HEK293 (cell line): ENCODE measurements around the gene MOK.

Experiments used
- CTCF ChIA-PET: fragments of 350-600 bp; formaldehyde crosslinking; extraction: SDS; loops from one replicate; lab custom pipeline; 2021; ENCODE audit warnings: antibody characterized with exemption; lab: Yijun Ruan, JAX
- POLR2A ChIA-PET: fragments of 300-600 bp; formaldehyde crosslinking; extraction: SDS; loops from one replicate; lab custom pipeline; 2020; ENCODE audit warnings: antibody characterized with exemption, inconsistent platforms; lab: Yijun Ruan, JAX
- H3K27ac ChIP-seq: fragments of 200-500 bp; sonication (Bioruptor generic); 2 replicates; pipeline ENCODE4 v1.5.1; 2014; ENCODE audit warnings: low read depth, low read length, control low read depth, inconsistent platforms; ENCODE audit errors: extremely low read depth
- H3K36me3 ChIP-seq, 2 experiments: fragments of 200-500 bp in 1 of 2; sonication (Bioruptor generic) in 1 of 2; 1 replicate in 1 of 2; 2 replicates in 1 of 2; pipeline ENCODE4 v1.5.1; 2014 to 2017; ENCODE audit warnings: inconsistent platforms in 2 of 2, low read length in 2 of 2; ENCODE audit not compliant: control insufficient read depth in 2 of 2, insufficient read depth in 1 of 2
- H3K4me1 ChIP-seq: fragments of 200-500 bp; sonication (Bioruptor generic); 2 replicates; pipeline ENCODE4 v1.5.1; 2014; ENCODE audit warnings: mild to moderate bottlenecking, low read length, inconsistent platforms; ENCODE audit not compliant: control insufficient read depth, insufficient read depth
- H3K4me3 ChIP-seq: 2 replicates; pipeline ENCODE4 v1.5.1; 2011; ENCODE audit warnings: low read depth, mild to moderate bottlenecking, control low read depth, low read length, moderate library complexity
- H3K9me3 ChIP-seq: fragments of 200-500 bp; sonication (Bioruptor generic); 2 replicates; pipeline ENCODE4 v1.5.1; 2014; ENCODE audit warnings: low read depth, low read length, inconsistent platforms; ENCODE audit not compliant: control insufficient read depth, insufficient read depth
- GFI1B ChIP-seq: fragments of 450-650 bp; formaldehyde crosslinking; IDR thresholded peaks from 2 replicates; pipeline ENCODE4 v1.5.1; 2016; ENCODE audit warnings: missing biosample characterization, missing genetic modification characterization
- GLIS2 ChIP-seq: fragments of 450-650 bp; formaldehyde crosslinking; IDR thresholded peaks from 2 replicates; pipeline ENCODE4 v1.5.1; 2016; ENCODE audit warnings: missing biosample characterization, missing genetic modification characterization
- HOXA7 ChIP-seq: sonication (generic); formaldehyde crosslinking; IDR thresholded peaks from 2 replicates; pipeline ENCODE4 v1.8.1; 2022; ENCODE audit warnings: missing genetic modification reagents, borderline replicate concordance
- PRDM1 ChIP-seq: fragments of 450-650 bp; formaldehyde crosslinking; IDR thresholded peaks from 2 replicates; pipeline ENCODE4; 2016; ENCODE audit warnings: missing biosample characterization, missing genetic modification characterization
- SCRT1 ChIP-seq: fragments of 450-650 bp; formaldehyde crosslinking; IDR thresholded peaks from 2 replicates; pipeline ENCODE4 v1.5.1; 2016; ENCODE audit warnings: missing biosample characterization, missing genetic modification characterization, borderline replicate concordance
- SP3 ChIP-seq: fragments of 450-650 bp; formaldehyde crosslinking; IDR thresholded peaks from 2 replicates; pipeline ENCODE4 v1.5.1; 2016; ENCODE audit warnings: missing biosample characterization, missing genetic modification characterization
- ZBTB20 ChIP-seq: fragments of 450-650 bp; formaldehyde crosslinking; IDR thresholded peaks from 2 replicates; pipeline ENCODE4 v1.5.1; 2016; ENCODE audit warnings: missing biosample characterization, missing genetic modification characterization
- ZBTB26 ChIP-seq: fragments of 450-650 bp; formaldehyde crosslinking; optimal IDR thresholded peaks from 2 replicates; pipeline ENCODE3; 2016; ENCODE audit warnings: missing biosample characterization, mild to moderate bottlenecking, missing genetic modification characterization
- ZFHX2 ChIP-seq: fragments of 450-650 bp; formaldehyde crosslinking; conservative IDR thresholded peaks from 2 replicates; pipeline ENCODE4 v1.5.1; 2016; ENCODE audit warnings: missing biosample characterization, missing genetic modification characterization
- ZNF112 ChIP-seq: fragments of 450-650 bp; formaldehyde crosslinking; IDR thresholded peaks from 2 replicates; pipeline ENCODE4 v1.5.0; 2017; ENCODE audit warnings: missing biosample characterization, missing genetic modification characterization
- ZNF133 ChIP-seq: fragments of 450-650 bp; formaldehyde crosslinking; IDR thresholded peaks from 2 replicates; pipeline ENCODE4 v1.5.1; 2016; ENCODE audit warnings: missing biosample characterization, missing genetic modification characterization
- ZNF146 ChIP-seq: fragments of 450-650 bp; formaldehyde crosslinking; IDR thresholded peaks from 2 replicates; pipeline ENCODE4 v1.5.1; 2016; ENCODE audit warnings: missing biosample characterization, missing genetic modification characterization
- ZNF23 ChIP-seq: fragments of 450-650 bp; formaldehyde crosslinking; IDR thresholded peaks from 2 replicates; pipeline ENCODE4 v1.5.1; 2016; ENCODE audit warnings: missing biosample characterization, missing genetic modification characterization, borderline replicate concordance
- ZNF274 ChIP-seq, 2 experiments: fragments of 200-500 bp in 1 of 2; fragments of 450-650 bp in 1 of 2; sonication (Bioruptor generic) in 1 of 2; formaldehyde crosslinking in 1 of 2; IDR thresholded peaks; 2 replicates each; pipeline versions ENCODE4 v1.5.1 to v1.6.1; 2014 to 2016; ENCODE audit warnings: borderline replicate concordance in 1 of 2, inconsistent platforms in 1 of 2, low read length in 1 of 2, missing biosample characterization in 1 of 2, missing genetic modification characterization in 1 of 2
- ZNF324 ChIP-seq: fragments of 450-650 bp; formaldehyde crosslinking; IDR thresholded peaks from 2 replicates; pipeline ENCODE4 v1.5.1; 2016; ENCODE audit warnings: missing biosample characterization, missing genetic modification characterization
- ZNF335 ChIP-seq: fragments of 450-650 bp; formaldehyde crosslinking; conservative IDR thresholded peaks from 2 replicates; pipeline ENCODE4 v1.5.1; 2016; ENCODE audit warnings: missing biosample characterization, missing genetic modification characterization
- ZNF37A ChIP-seq: fragments of 450-650 bp; IDR thresholded peaks from 2 replicates; pipeline ENCODE4 v1.5.1; 2018; ENCODE audit warnings: missing biosample characterization, missing genetic modification characterization
- ZNF544 ChIP-seq: fragments of 450-650 bp; formaldehyde crosslinking; IDR thresholded peaks from 2 replicates; pipeline ENCODE4 v1.5.0; 2017; ENCODE audit warnings: missing biosample characterization, missing genetic modification characterization
- ZNF558 ChIP-seq: fragments of 450-650 bp; formaldehyde crosslinking; IDR thresholded peaks from 2 replicates; pipeline ENCODE4 v1.5.1; 2016; ENCODE audit warnings: missing biosample characterization, missing genetic modification characterization
- ZNF610 ChIP-seq: fragments of 450-650 bp; formaldehyde crosslinking; IDR thresholded peaks from 2 replicates; pipeline ENCODE4 v1.5.1; 2016; ENCODE audit warnings: missing biosample characterization, missing genetic modification characterization, borderline replicate concordance
- ZNF701 ChIP-seq: fragments of 450-650 bp; formaldehyde crosslinking; IDR thresholded peaks from 2 replicates; pipeline ENCODE4 v1.5.1; 2016; ENCODE audit warnings: missing biosample characterization, missing genetic modification characterization
- ZNF747 ChIP-seq: fragments of 450-650 bp; formaldehyde crosslinking; IDR thresholded peaks from 2 replicates; pipeline ENCODE4 v1.5.1; 2016; ENCODE audit warnings: missing biosample characterization, missing genetic modification characterization
- ZNF843 ChIP-seq: fragments of 450-650 bp; formaldehyde crosslinking; IDR thresholded peaks from 2 replicates; pipeline ENCODE4 v1.5.1; 2016; ENCODE audit warnings: missing biosample characterization, missing genetic modification characterization
- TF ChIP-seq, protein P1 (sequence below): fragments of 450-650 bp; formaldehyde crosslinking; IDR thresholded peaks from 2 replicates; pipeline ENCODE4 v1.5.1; 2016; ENCODE audit warnings: missing biosample characterization, missing genetic modification characterization, low read depth
- TF ChIP-seq, protein P2 (sequence below): fragments of 450-650 bp; formaldehyde crosslinking; IDR thresholded peaks from 2 replicates; pipeline ENCODE4 v1.5.1; 2016; ENCODE audit warnings: missing biosample characterization, missing genetic modification characterization

MOK gene

GRCh38 chr14:102252834-102253801, 51.8 kb downstream of the MOK start:
- H3K27ac ChIP-seq: no peak overlapping the region
- TF ChIP-seq GLIS2 (tag by site-specific recombination) (no peak), ZNF37A (tag by site-specific recombination) (no peak), ZNF23 (tag by site-specific recombination) (no peak), ZNF558 (tag by site-specific recombination) (no peak), ZNF843 (tag by site-specific recombination) (no peak), ZNF544 (tag by site-specific recombination) (no peak), SP3 (tag by site-specific recombination) (no peak), ZBTB26 (tag by site-specific recombination) (no peak)
- ChIA-PET CTCF (interaction anchor here (1.5 kb wide), 1 partner anchor 16 kb away, joined by 10 read pairs; no protein-coding TSS in a partner anchor), POLR2A (no interaction called here)
- H3K9me3 ChIP-seq: no peaks in the 10 kb centered on the region
- H3K4me1 ChIP-seq: no peaks in the 10 kb centered on the region; the same call in 1 of the 2 replicates
- H3K36me3 ChIP-seq: no peaks in the 10 kb centered on the region
- no peak overlapping the region for H3K4me3 ChIP-seq

GRCh38 chr14:102251161-102251560, 53.8 kb downstream of the MOK start:
- TF ChIP-seq ZNF112 (tag by site-specific recombination): no peak
- TF ChIP-seq ZBTB20 (tag by site-specific recombination): no peak
- TF ChIP-seq ZNF324 (tag by site-specific recombination): no peak
- no peak for TF ChIP-seq SCRT1 (tag by site-specific recombination)
- TF ChIP-seq ZNF610 (tag by site-specific recombination): no peak
- no peak for TF ChIP-seq ZNF133 (tag by site-specific recombination)
- TF ChIP-seq, protein P1, sequence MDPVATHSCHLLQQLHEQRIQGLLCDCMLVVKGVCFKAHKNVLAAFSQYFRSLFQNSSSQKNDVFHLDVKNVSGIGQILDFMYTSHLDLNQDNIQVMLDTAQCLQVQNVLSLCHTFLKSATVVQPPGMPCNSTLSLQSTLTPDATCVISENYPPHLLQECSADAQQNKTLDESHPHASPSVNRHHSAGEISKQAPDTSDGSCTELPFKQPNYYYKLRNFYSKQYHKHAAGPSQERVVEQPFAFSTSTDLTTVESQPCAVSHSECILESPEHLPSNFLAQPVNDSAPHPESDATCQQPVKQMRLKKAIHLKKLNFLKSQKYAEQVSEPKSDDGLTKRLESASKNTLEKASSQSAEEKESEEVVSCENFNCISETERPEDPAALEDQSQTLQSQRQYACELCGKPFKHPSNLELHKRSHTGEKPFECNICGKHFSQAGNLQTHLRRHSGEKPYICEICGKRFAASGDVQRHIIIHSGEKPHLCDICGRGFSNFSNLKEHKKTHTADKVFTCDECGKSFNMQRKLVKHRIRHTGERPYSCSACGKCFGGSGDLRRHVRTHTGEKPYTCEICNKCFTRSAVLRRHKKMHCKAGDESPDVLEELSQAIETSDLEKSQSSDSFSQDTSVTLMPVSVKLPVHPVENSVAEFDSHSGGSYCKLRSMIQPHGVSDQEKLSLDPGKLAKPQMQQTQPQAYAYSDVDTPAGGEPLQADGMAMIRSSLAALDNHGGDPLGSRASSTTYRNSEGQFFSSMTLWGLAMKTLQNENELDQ: no peak
- TF ChIP-seq GFI1B (tag by site-specific recombination): no peak
- no peak for TF ChIP-seq ZNF274 (IDR thresholded peaks at IDR 0.05; ENCODE audit: low read length)
- TF ChIP-seq ZNF274 (tag by site-specific recombination; IDR thresholded peaks at IDR 0.05; ENCODE audit: borderline replicate concordance): no peak
- no peak for TF ChIP-seq ZNF747 (tag by site-specific recombination)
- no peak for TF ChIP-seq GLIS2 (tag by site-specific recombination)
- TF ChIP-seq ZBTB26 (tag by site-specific recombination): no peak
- TF ChIP-seq ZNF37A (tag by site-specific recombination): no peak
- TF ChIP-seq, protein P2, sequence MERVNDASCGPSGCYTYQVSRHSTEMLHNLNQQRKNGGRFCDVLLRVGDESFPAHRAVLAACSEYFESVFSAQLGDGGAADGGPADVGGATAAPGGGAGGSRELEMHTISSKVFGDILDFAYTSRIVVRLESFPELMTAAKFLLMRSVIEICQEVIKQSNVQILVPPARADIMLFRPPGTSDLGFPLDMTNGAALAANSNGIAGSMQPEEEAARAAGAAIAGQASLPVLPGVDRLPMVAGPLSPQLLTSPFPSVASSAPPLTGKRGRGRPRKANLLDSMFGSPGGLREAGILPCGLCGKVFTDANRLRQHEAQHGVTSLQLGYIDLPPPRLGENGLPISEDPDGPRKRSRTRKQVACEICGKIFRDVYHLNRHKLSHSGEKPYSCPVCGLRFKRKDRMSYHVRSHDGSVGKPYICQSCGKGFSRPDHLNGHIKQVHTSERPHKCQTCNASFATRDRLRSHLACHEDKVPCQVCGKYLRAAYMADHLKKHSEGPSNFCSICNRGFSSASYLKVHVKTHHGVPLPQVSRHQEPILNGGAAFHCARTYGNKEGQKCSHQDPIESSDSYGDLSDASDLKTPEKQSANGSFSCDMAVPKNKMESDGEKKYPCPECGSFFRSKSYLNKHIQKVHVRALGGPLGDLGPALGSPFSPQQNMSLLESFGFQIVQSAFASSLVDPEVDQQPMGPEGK (tag by site-specific recombination): no peak
- TF ChIP-seq ZNF146: no peak
- TF ChIP-seq ZFHX2 (tag by site-specific recombination): no peak
- no peak for TF ChIP-seq ZNF701
- no peak for TF ChIP-seq PRDM1 (tag by site-specific recombination)
- TF ChIP-seq ZNF335 (tag by site-specific recombination): no peak
- no peak for TF ChIP-seq HOXA7 (CRISPR knock-in tag)
- POLR2A ChIA-PET: interaction anchor here (0.7 kb wide), 1 partner anchor 122 kb away, joined by 3 read pairs; no protein-coding TSS in a partner anchor
- no peaks in the 10 kb centered on the region for H3K36me3 ChIP-seq
- H3K4me3 ChIP-seq: no peak overlapping the region
- CTCF ChIA-PET: interaction anchor here (0.6 to 0.7 kb wide), 2 partner anchors 479 to 1139 kb away, joined by 3 read pairs; no protein-coding TSS in a partner anchor
- no peaks in the 10 kb centered on the region; the same call in 1 of the 2 replicates for H3K4me1 ChIP-seq
- H3K9me3 ChIP-seq: no peaks in the 10 kb centered on the region
- no peak overlapping the region for H3K27ac ChIP-seq
